Esophagus mucosa (tissue), 1 donor: ENCODE results near the gene CFAP77. TPM values are rescaled to one million over a fixed set of nuclear protein-coding genes. Genes with fewer than 3 reads are reported as not detected.

ENCODE experiments used
- ATAC-seq: fragments of 200-7000 bp; cut with Tn5 transposase; one replicate; pipeline ENCODE4 v1.9.1; 2020
- total RNA-seq: library from RNA; stranded (reverse); gene quantifications from one replicate; pipeline ENCODE4 v1.2.4, GENCODE V29; 2023
- donor health status: DM: yes; HTN: yes; CAD: no.

CFAP77 gene
- total RNA-seq, 1 donor from 2014 or later, result not detected

GRCh38 chr9:132606066-132606465, 196.1 kb downstream of the CFAP77 start:
- no peak for ATAC-seq

GRCh38 chr9:132609184-132609583, 199.2 kb downstream of the CFAP77 start:
- no peak for ATAC-seq

GRCh38 chr9:132609829-132610228, 199.8 kb downstream of the CFAP77 start:
- peak; percentile 59 for ATAC-seq

DNA sequence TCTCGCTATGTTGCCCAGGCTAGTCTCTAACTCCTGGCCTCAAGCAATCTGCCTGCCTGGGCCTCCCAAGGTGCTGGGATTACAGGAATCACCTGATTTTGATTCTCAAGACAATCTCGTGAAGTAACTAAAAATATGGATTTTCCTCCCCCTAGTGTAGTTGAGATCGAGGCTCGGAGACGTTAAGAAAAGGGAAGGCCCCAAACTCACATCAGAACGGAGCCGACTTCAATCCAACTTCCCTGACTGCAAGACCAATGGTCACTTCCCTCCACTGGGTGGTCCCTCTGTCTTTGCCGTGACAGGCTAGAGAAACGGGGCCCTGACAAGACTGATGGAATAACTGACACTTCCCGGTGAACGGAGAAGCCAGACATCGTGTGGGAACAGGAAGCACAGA, 200.7 kb downstream of the CFAP77 start:
- ATAC-seq, result no peak

DNA sequence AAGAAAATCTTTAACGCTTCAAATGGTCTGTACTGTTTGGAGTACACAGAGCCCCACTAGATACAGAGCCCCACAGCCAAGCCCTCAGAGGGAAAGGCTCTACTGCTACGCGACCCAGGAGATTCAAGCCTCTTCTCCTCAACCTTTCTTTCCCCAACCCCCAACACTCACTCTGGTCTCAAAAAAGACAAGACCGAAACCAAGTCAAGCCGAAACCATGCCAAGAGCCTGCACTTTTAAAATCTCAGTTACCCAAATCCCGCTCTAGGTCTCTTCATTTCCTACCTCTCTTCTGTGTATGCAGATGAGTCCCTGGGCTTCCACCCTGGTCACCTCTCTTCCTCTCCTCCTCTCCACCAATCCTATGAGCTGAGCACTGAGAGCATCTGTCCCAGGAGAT, 204.3 kb downstream of the CFAP77 start:
- ATAC-seq, result no peak

- ATAC-seq, result no peak
Measured at GRCh38 chr9:132615774-132616173, 205.8 kb downstream of the CFAP77 start.

DNA sequence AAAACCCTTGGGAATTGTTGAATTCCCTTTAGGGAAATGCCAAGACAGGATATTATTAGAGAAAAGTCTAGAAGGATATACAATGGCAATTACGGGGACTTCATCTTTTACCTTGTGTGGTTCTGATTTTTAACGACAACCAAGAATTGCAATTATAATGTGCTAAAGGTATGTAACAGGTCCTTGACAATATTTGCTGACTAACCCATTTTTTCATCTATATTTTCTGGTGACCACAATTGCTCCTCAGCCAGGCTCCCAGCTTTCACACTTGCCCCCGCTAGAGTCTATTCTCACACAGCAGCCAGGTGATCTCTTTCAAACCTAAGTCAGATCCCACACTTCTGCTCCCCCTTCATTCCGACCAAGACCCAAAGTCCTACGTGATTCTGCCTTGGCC, 206.7 kb downstream of the CFAP77 start:
- ATAC-seq, result no peak

DNA sequence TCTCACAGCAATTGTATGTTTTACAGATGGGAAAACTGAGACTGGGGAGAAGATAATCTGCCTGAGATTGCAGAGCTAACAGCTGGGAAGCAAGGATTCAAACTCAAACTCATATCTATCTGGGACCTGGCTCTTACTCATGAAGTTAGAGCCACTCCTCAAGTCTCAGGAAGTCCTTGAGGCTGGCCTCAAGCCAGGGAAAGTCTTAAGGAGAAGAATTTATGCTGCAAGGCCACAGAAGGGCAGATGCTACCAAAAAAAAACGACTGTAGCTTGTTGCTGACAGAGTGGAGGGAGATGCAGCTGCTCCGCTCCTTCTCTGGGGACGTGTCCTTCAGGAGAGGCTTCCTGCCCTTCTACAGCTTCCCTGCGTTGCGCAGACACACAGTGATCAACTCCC, 212.1 kb downstream of the CFAP77 start:
- ATAC-seq, result no peak

Other genes with a start within 250 kb of the CFAP77 start
- 0.24 TPM for gene NTNG2, start 248.2 kb upstream of the CFAP77 start, total RNA-seq
- gene SETX, start 55.2 kb upstream of the CFAP77 start, total RNA-seq, result 19.1 TPM
- 6.9 TPM for gene TTF1, start 3.4 kb upstream of the CFAP77 start, total RNA-seq
- not detected for gene BARHL1, start 172.4 kb downstream of the CFAP77 start, total RNA-seq